BJ (cell line): ENCODE measurements around the gene EYA4. TPM values are rescaled to one million over a fixed set of nuclear protein-coding genes. Genes with fewer than 3 reads are reported as not detected.

ENCODE experiments used
- CTCF ChIA-PET: fragments of 350-600 bp; formaldehyde crosslinking; extraction: SDS; loops from one replicate; lab custom pipeline; 2021; ENCODE audit warnings: antibody characterized with exemption, inconsistent platforms; lab: Yijun Ruan, JAX
- POLR2A ChIA-PET: fragments of 300-600 bp; sonication (Branson Sonifier 250); formaldehyde crosslinking; extraction: SDS; loops from one replicate; lab custom pipeline; 2021; ENCODE audit warnings: antibody characterized with exemption; lab: Charles Lee
- DNase-seq: peaks from one replicate; pipeline ENCODE4 v3.0.0-alpha.2; 2011; ENCODE audit warnings: low read depth
- H3K27me3 ChIP-seq: 2 replicates; pipeline ENCODE4 v1.6.0; 2011; ENCODE audit warnings: low read length; ENCODE audit not compliant: control insufficient read depth, insufficient read depth
- H3K36me3 ChIP-seq: 2 replicates; pipeline ENCODE4 v1.5.1; 2011; ENCODE audit warnings: low read length; ENCODE audit not compliant: control insufficient read depth, insufficient read depth
- H3K4me3 ChIP-seq: 2 replicates; pipeline ENCODE4 v1.5.1; 2011; ENCODE audit warnings: low read depth, mild to moderate bottlenecking, control low read depth, low read length
- CTCF ChIP-seq: IDR thresholded peaks from 2 replicates; pipeline ENCODE4 v1.5.1; 2011; ENCODE audit warnings: low read depth, mild to moderate bottlenecking, control low read depth, inconsistent platforms, low read length, moderate library complexity; ENCODE audit not compliant: insufficient read depth
- polyA plus RNA-seq: library from polyadenylated mRNA; depleted of rRNA; stranded (reverse); fragments of >200 nt; gene quantifications from 2 replicates; pipeline ENCODE4 v1.2.3, GENCODE V29; 2011

Gene EYA4
- polyA plus RNA-seq, 1 experiment = 0.32 TPM

GRCh38 chr6:133435065-133435728 lies 194.0 kb downstream of the EYA4 start:
- no peaks in the 10 kb centered on the region for H3K27me3 ChIP-seq
- TF ChIP-seq CTCF = no peak
- ChIA-PET CTCF (no interaction called here), POLR2A (no interaction called here)
- no peak overlapping the region for H3K4me3 ChIP-seq
- DNase-seq = no peak
- H3K36me3 ChIP-seq = no peaks in the 10 kb centered on the region

DNA sequence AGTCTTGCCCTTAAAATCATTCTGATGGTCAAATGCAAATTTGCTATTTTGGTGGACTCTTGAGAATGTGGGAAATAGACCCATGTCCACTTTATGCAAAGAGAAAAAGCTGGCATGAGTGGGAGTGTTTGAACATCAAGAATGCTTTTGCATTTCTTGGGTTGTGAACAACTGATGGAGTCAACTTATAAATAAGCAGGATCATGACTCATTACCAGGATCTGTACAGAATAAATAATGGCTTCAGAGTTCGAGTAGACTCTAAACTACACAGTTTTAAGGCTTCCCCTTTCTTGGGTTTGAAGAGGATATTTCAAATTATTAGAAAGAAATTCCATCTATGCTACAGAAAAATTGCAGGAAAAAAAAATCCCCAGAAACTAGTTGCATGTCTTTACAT lies 195.5 kb downstream of the EYA4 start:
- Histone ChIP-seq H3K27me3 (no peaks in the 10 kb centered on the region), H3K36me3 (no peaks in the 10 kb centered on the region), H3K4me3 (no peak overlapping the region)
- TF ChIP-seq CTCF = no peak
- ChIA-PET CTCF (no interaction called here), POLR2A (no interaction called here)
- no peak for DNase-seq

GRCh38 chr6:133441491-133441890 lies 200.3 kb downstream of the EYA4 start:
- no peaks in the 10 kb centered on the region for H3K36me3 ChIP-seq
- no peaks in the 10 kb centered on the region for H3K27me3 ChIP-seq
- no peak overlapping the region for H3K4me3 ChIP-seq
- CTCF ChIA-PET = no interaction called here
- DNase-seq = no peak
- TF ChIP-seq CTCF = no peak
- POLR2A ChIA-PET = no interaction called here

- TF ChIP-seq CTCF = no peak
- CTCF ChIA-PET = no interaction called here
- no peaks in the 10 kb centered on the region for H3K36me3 ChIP-seq
- no peak overlapping the region for H3K4me3 ChIP-seq
- H3K27me3 ChIP-seq = no peaks in the 10 kb centered on the region
- DNase-seq = no peak
- POLR2A ChIA-PET = no interaction called here
Measured at GRCh38 chr6:133446789-133447188, 205.6 kb downstream of the EYA4 start.

DNA sequence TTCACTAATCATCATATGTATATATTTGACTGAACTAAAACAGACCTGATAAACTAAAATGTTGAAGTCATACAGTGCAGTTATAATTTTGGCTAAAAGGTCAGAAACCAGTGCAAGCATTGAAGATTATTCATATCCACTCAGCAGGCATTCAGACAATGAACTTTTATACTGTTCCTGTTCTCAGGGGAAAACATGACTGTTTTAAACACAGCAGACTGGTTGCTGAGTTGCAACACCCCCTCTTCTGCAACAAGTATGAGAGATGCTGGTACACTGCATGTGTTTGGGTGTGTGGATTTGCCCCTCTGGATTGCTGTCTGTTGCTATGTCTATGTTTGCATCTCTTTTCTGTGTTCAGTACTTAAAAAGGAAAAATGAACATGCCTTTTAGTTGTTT lies 206.8 kb downstream of the EYA4 start:
- TF ChIP-seq CTCF = no peak
- DNase-seq = no peak
- Histone ChIP-seq H3K36me3 (no peaks in the 10 kb centered on the region), H3K27me3 (no peaks in the 10 kb centered on the region), H3K4me3 (no peak overlapping the region)
- POLR2A ChIA-PET = no interaction called here
- CTCF ChIA-PET = no interaction called here
